IMR-90 (cell line): ENCODE results near the gene FAM76B. TPM values are rescaled to one million over a fixed set of nuclear protein-coding genes. Genes with fewer than 3 reads are reported as not detected.

Source experiments
- ATAC-seq: fragments of 200-7000 bp; cut with Tn5 transposase; 2 replicates; pipeline ENCODE4 v1.9.1; 2020; ENCODE audit warnings: low read depth, mild to moderate bottlenecking, moderate library complexity
- BruUV-seq: library from RNA; stranded (reverse); fragments of 400-500 nt; replicated peaks from 2 replicates; lab custom pipeline; 2021; lab: Mats Ljungman, UMichigan
- CTCF ChIA-PET: fragments of 300-600 bp; formaldehyde crosslinking; extraction: SDS; loops from one replicate; lab custom pipeline; 2021; ENCODE audit warnings: antibody characterized with exemption; lab: Yijun Ruan, JAX
- POLR2A ChIA-PET: fragments of 300-600 bp; sonication (Branson Sonifier 250); formaldehyde crosslinking; loops from one replicate; lab custom pipeline; 2022; ENCODE audit warnings: antibody characterized with exemption; ENCODE audit not compliant: unreplicated experiment; lab: Charles Lee
- DNase-seq: peaks from one replicate; pipeline ENCODE4 v3.0.0; 2013
- H2AFZ ChIP-seq: replicated peaks from 2 replicates; pipeline ENCODE3; 2013; ENCODE audit warnings: low read length, mild to moderate bottlenecking; ENCODE audit not compliant: poor library complexity
- H2AK5ac ChIP-seq: 2 replicates; pipeline ENCODE4 v1.6.1; 2013; ENCODE audit warnings: low read depth, low read length, inconsistent platforms
- H2AK9ac ChIP-seq: replicated peaks from 2 replicates; pipeline ENCODE3; 2013; ENCODE audit warnings: mild to moderate bottlenecking, low read depth, low read length, moderate library complexity; ENCODE audit not compliant: poor library complexity
- H2BK120ac ChIP-seq: 2 replicates; pipeline ENCODE4 v1.6.1; 2013; ENCODE audit warnings: low read depth, low read length, inconsistent platforms
- H2BK15ac ChIP-seq: 3 replicates; pipeline ENCODE4 v1.6.1; 2013; ENCODE audit warnings: low read depth, low read length, inconsistent platforms
- H2BK20ac ChIP-seq: 2 replicates; pipeline ENCODE4 v1.6.1; 2013; ENCODE audit warnings: low read depth, mild to moderate bottlenecking, inconsistent platforms, low read length, moderate library complexity
- H2BK5ac ChIP-seq: 2 replicates; pipeline ENCODE4 v1.6.1; 2013; ENCODE audit warnings: mild to moderate bottlenecking, low read depth, low read length, inconsistent platforms; ENCODE audit not compliant: poor library complexity, severe bottlenecking
- H3K14ac ChIP-seq: replicated peaks from 2 replicates; pipeline ENCODE4 v1.6.1; 2013; ENCODE audit warnings: low read depth, low read length, inconsistent platforms
- H3K18ac ChIP-seq: 2 replicates; pipeline ENCODE4 v1.6.1; 2013; ENCODE audit warnings: low read depth, low read length, control low read depth
- H3K23ac ChIP-seq: 2 replicates; pipeline ENCODE4 v1.6.1; 2013; ENCODE audit warnings: low read depth, low read length, inconsistent platforms
- H3K27ac ChIP-seq: 2 replicates; pipeline ENCODE4 v1.5.1; 2013; ENCODE audit warnings: mild to moderate bottlenecking, control low read depth, low read length; ENCODE audit not compliant: insufficient read depth
- H3K27me3 ChIP-seq: 2 replicates; pipeline ENCODE4 v1.6.1; 2013; ENCODE audit warnings: low read length; ENCODE audit not compliant: control insufficient read depth, insufficient read depth
- H3K36me3 ChIP-seq: 2 replicates; pipeline ENCODE4 v1.6.1; 2013; ENCODE audit warnings: low read length, mixed read lengths; ENCODE audit not compliant: control insufficient read depth, insufficient read depth
- H3K4ac ChIP-seq: 2 replicates; pipeline ENCODE4 v1.6.1; 2013; ENCODE audit warnings: low read depth, low read length, inconsistent platforms
- H3K4me1 ChIP-seq: 2 replicates; pipeline ENCODE4 v1.6.1; 2013; ENCODE audit warnings: low read length, mixed read lengths; ENCODE audit not compliant: control insufficient read depth, insufficient read depth
- H3K4me2 ChIP-seq: 2 replicates; pipeline ENCODE4 v1.6.1; 2013; ENCODE audit warnings: low read depth, mild to moderate bottlenecking, control low read depth, low read length, moderate library complexity
- H3K4me3 ChIP-seq: 2 replicates; pipeline ENCODE4 v1.5.1; 2013; ENCODE audit warnings: low read depth, mild to moderate bottlenecking, control low read depth, low read length, moderate library complexity; ENCODE audit not compliant: insufficient read depth
- H3K56ac ChIP-seq: 2 replicates; pipeline ENCODE4 v1.6.1; 2013; ENCODE audit warnings: low read length, inconsistent platforms; ENCODE audit not compliant: insufficient read depth; ENCODE audit errors: extremely low read depth
- H3K79me1 ChIP-seq, 2 experiments: 2 replicates each; pipeline ENCODE4 v1.6.1; 2013; ENCODE audit warnings: low read length in 2 of 2, inconsistent platforms in 1 of 2, low read depth in 1 of 2
- H3K9ac ChIP-seq: 2 replicates; pipeline ENCODE4 v1.6.1; 2013; ENCODE audit warnings: low read depth, low read length, control low read depth
- H3K9me1 ChIP-seq: 2 replicates; pipeline ENCODE4 v1.6.1; 2013; ENCODE audit warnings: low read length, inconsistent platforms; ENCODE audit not compliant: insufficient read depth
- H3K9me3 ChIP-seq: 2 replicates; pipeline ENCODE4 v1.6.1; 2013; ENCODE audit warnings: low read length; ENCODE audit not compliant: control insufficient read depth, insufficient read depth
- H4K20me1 ChIP-seq: 2 replicates; pipeline ENCODE4 v1.6.1; 2013; ENCODE audit warnings: low read length, inconsistent platforms; ENCODE audit not compliant: insufficient read depth
- H4K5ac ChIP-seq: 2 replicates; pipeline ENCODE4 v1.6.1; 2013; ENCODE audit warnings: mild to moderate bottlenecking, low read depth, low read length, control low read depth
- H4K8ac ChIP-seq, 2 experiments: 2 replicates each; pipeline ENCODE4 v1.6.1; 2013; ENCODE audit warnings: low read depth in 2 of 2, low read length in 2 of 2, control low read depth in 1 of 2, inconsistent platforms in 1 of 2
- H4K91ac ChIP-seq: 2 replicates; pipeline ENCODE4 v1.6.1; 2013; ENCODE audit warnings: low read depth, low read length, inconsistent platforms; ENCODE audit not compliant: insufficient read depth
- CHD1 ChIP-seq: IDR thresholded peaks from 2 replicates; pipeline ENCODE4 v1.6.1; 2012; ENCODE audit warnings: low read depth, low read length, improper control_type of control experiment
- ELK1 ChIP-seq: fragments of 150-350 bp; IDR thresholded peaks from 2 replicates; pipeline ENCODE4 v1.6.1; 2016; ENCODE audit warnings: low read depth, mild to moderate bottlenecking, low read length, moderate library complexity, borderline replicate concordance
- FOS ChIP-seq: fragments of 150-350 bp; IDR thresholded peaks from 2 replicates; pipeline ENCODE4 v1.6.1; 2016; ENCODE audit warnings: low read depth, low read length
- MAFK ChIP-seq: IDR thresholded peaks from 2 replicates; pipeline ENCODE4 v1.6.1; 2012; ENCODE audit warnings: low read depth, low read length, improper control_type of control experiment
- MXI1 ChIP-seq: IDR thresholded peaks from 2 replicates; pipeline ENCODE4 v1.6.1; 2012; ENCODE audit warnings: low read depth, mild to moderate bottlenecking, low read length, moderate library complexity, borderline replicate concordance
- POLR2A ChIP-seq: IDR thresholded peaks from 2 replicates; pipeline ENCODE4 v1.6.1; 2012; ENCODE audit warnings: mild to moderate bottlenecking, low read depth, low read length
- RAD21 ChIP-seq: IDR thresholded peaks from 2 replicates; pipeline ENCODE4 v1.6.1; 2012; ENCODE audit warnings: low read length, improper control_type of control experiment
- RCOR1 ChIP-seq: IDR thresholded peaks from 2 replicates; pipeline ENCODE4 v1.6.1; 2012; ENCODE audit warnings: mild to moderate bottlenecking, low read length, improper control_type of control experiment; ENCODE audit not compliant: insufficient replicate concordance
- SMC3 ChIP-seq: fragments of 150-350 bp; IDR thresholded peaks from 2 replicates; pipeline ENCODE4 v1.6.1; 2016; ENCODE audit warnings: low read depth, mild to moderate bottlenecking, antibody characterized with exemption, low read length, moderate library complexity
- USF2 ChIP-seq: fragments of 150-350 bp; IDR thresholded peaks from 2 replicates; pipeline ENCODE4 v1.6.1; 2017; ENCODE audit warnings: mild to moderate bottlenecking, antibody characterized with exemption, low read length, low read depth
- WGBS, 2 experiments: methylation state at CpG; one replicate each; pipeline versions ENCODE4 v1.1.5 to v1.1.7; 2013; ENCODE audit warnings: missing lambda C conversion rate in 2 of 2; ENCODE audit not compliant: insufficient read length in 1 of 2; ENCODE audit errors: extremely low coverage in 2 of 2; 5-methylcytosine and 5-hydroxymethylcytosine counted together
- dilution Hi-C: fragments of 300-500 bp; cut with HindIII; formaldehyde crosslinking; loops from one replicate; pipeline ENCODE4 v1.14.3; 2018; ENCODE audit warnings: low sequenced_read_pairs; ENCODE audit not compliant: unreplicated experiment
- in situ Hi-C: fragments of 300-500 bp; cut with MboI; formaldehyde crosslinking; loops from 3 replicates; pipeline ENCODE4 v1.14.3; 2019; ENCODE audit warnings: low sequenced_read_pairs, inconsistent platforms, mixed read lengths
- intact Hi-C: fragments of 100-400 bp; cut with micrococcal nuclease; formaldehyde crosslinking; loops from 2 replicates; pipeline ENCODE4 v1.10.0; 2022
- polyA plus RNA-seq, 3 experiments: library from polyadenylated mRNA; depleted of rRNA; stranded (reverse); fragments of >200 nt; gene quantifications; 2 replicates each; pipeline ENCODE4 v1.2.3, GENCODE V29; 2012; ENCODE audit warnings: low replicate concordance in 1 of 3
- total RNA-seq: library from RNA; depleted of rRNA; stranded (reverse); fragments of >200 nt; gene quantifications from 2 replicates; pipeline ENCODE4 v1.2.3, GENCODE V29; 2012

Gene FAM76B
- total and polyA plus RNA-seq, 2 of the 4 experiments (the other 2 are of a cell fraction): 12.7 to 14.3 TPM

GRCh38 chr11:95732930-95733602 is 56.5 kb downstream of the FAM76B start:
- no peak overlapping the region for H3K56ac ChIP-seq
- H3K9me3 ChIP-seq: no peaks in the 10 kb centered on the region
- H2BK5ac ChIP-seq: no peak overlapping the region
- H3K79me1 ChIP-seq: no peaks in the 10 kb centered on the region
- H2BK20ac ChIP-seq: no peak overlapping the region
- no peaks in the 10 kb centered on the region for H4K20me1 ChIP-seq
- POLR2A ChIA-PET: no interaction called here
- dilution Hi-C loops (no loop called here), intact Hi-C loops (no loop called here), in situ Hi-C loops (no loop called here)
- H3K23ac ChIP-seq: no peak overlapping the region
- ATAC-seq: no peak
- no peak overlapping the region for H2AK9ac ChIP-seq
- no peak overlapping the region for H4K91ac ChIP-seq
- no peak overlapping the region for H3K9ac ChIP-seq
- no peak overlapping the region for H2BK120ac ChIP-seq
- DNase-seq: no peak
- no peak overlapping the region for H3K4ac ChIP-seq
- H2AFZ ChIP-seq: no peak overlapping the region
- H3K4me3 ChIP-seq: no peak overlapping the region
- H2BK15ac ChIP-seq: no peak overlapping the region
- no peak overlapping the region for H3K14ac ChIP-seq
- CTCF ChIA-PET: no interaction called here
- TF ChIP-seq CHD1 (no peak), RAD21 (no peak), USF2 (no peak), RCOR1 (no peak), SMC3 (no peak), POLR2A (no peak), FOS (no peak), MXI1 (no peak), ELK1 (no peak), MAFK (no peak)
- BruUV-seq: no TSS peak
- H3K36me3 ChIP-seq: no peaks in the 10 kb centered on the region
- H3K18ac ChIP-seq: no peak overlapping the region
- H3K4me1 ChIP-seq: no peaks in the 10 kb centered on the region
- no peak overlapping the region for H3K27ac ChIP-seq
- no peaks in the 10 kb centered on the region for H3K9me1 ChIP-seq
- H4K8ac ChIP-seq: no peak overlapping the region
- H4K5ac ChIP-seq: no peak overlapping the region
- peaks cover 16% of the 10 kb centered on the region for H3K27me3 ChIP-seq
- no CpG with 5 or more reads among the region's 2 CpGs for WGBS, 2 experiments
- no peak overlapping the region for H2AK5ac ChIP-seq
- H3K4me2 ChIP-seq: no peak overlapping the region
